Measurements from ENCODE around the gene TMEM63B. TPM values are rescaled to one million over a fixed set of nuclear protein-coding genes. Genes with fewer than 3 reads are reported as not detected.

Gene TMEM63B
- polyA plus RNA-seq, 3 donors: 1.3 to 25.7 (median 1.9) TPM

DNA sequence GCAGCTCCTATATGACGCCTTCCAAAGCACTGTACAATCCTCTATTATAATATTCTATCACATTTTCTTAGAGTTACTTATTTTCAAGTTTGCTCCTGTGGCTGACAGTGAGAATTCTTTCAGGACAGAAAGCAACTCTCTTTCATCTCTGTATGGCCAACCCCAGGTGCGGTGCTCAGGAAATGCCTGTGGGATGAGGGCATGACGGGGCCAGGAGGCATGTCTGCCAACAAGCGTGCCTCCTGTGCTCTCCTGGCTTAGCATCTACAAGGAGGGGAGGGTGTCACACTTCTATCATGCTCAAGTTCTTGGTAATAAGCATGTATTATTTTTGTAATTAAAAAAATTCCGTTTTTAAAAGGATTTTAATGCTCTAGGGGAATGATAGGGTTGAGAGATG is 11.5 kb upstream of the TMEM63B start:
- Histone ChIP-seq H3K27me3 (ENCODE audit: control insufficient read depth in 2 of 2, insufficient read depth in 2 of 2, low read length in 2 of 2) (no peaks in the 10 kb centered on the region), H3K27ac (ENCODE audit: low read depth in 1 of 2, low read length in 2 of 2) (no peak overlapping the region), H3K9me3 (replicated peaks in 1 of 2; ENCODE audit: control insufficient read depth in 1 of 2, insufficient read depth in 1 of 2, low read length in 2 of 2) (no peaks in the 10 kb centered on the region), H3K79me2 (ENCODE audit: insufficient read depth, low read length) (peaks cover 58% of the 10 kb centered on the region), H3K4me2 (replicated peaks; ENCODE audit: extremely low read depth, low read length, poor library complexity, severe bottlenecking) (no peak overlapping the region), H3K4me3 (replicated peaks in 1 of 3; ENCODE audit: low read depth in 2 of 3, low read length in 3 of 3) (no peak overlapping the region), H2AFZ (ENCODE audit: insufficient read depth, low read depth, low read length, poor library complexity, severe bottlenecking) (no peak overlapping the region), H3K4me1 (ENCODE audit: control insufficient read depth in 1 of 2, insufficient read depth in 2 of 2, low read length in 2 of 2) (peaks cover 12 to 15% of the 10 kb centered on the region in 2 donors), H3K36me3 (replicated peaks in 1 of 2; ENCODE audit: control insufficient read depth in 1 of 2, insufficient read depth in 2 of 2, low read length in 2 of 2) (peaks cover 49 to 64% of the 10 kb centered on the region in 2 donors), H3K9ac (ENCODE audit: insufficient read depth, low read length, poor library complexity, severe bottlenecking) (no peak overlapping the region), H4K20me1 (ENCODE audit: insufficient read depth, low read length) (peaks cover 58% of the 10 kb centered on the region)
- Mint-ChIP-seq H3K4me3 (no peak overlapping the region), H3K27ac (no peak overlapping the region), H3K27me3 (ENCODE audit: low read depth in 3 of 3) (no peaks in the 10 kb centered on the region), H3K9me3 (no peaks in the 10 kb centered on the region), H3K36me3 (peaks cover 55 to 73% of the 10 kb centered on the region in 2 donors), H3K4me1 (peaks cover 21% of the 10 kb centered on the region)
- intact Hi-C loops (cut with micrococcal nuclease): no loop called here
- no peak for DNase-seq
- WGBS (ENCODE audit: insufficient coverage): 69% methylated on average over 2 of the region's 5 CpGs
- TF ChIP-seq, protein P1, sequence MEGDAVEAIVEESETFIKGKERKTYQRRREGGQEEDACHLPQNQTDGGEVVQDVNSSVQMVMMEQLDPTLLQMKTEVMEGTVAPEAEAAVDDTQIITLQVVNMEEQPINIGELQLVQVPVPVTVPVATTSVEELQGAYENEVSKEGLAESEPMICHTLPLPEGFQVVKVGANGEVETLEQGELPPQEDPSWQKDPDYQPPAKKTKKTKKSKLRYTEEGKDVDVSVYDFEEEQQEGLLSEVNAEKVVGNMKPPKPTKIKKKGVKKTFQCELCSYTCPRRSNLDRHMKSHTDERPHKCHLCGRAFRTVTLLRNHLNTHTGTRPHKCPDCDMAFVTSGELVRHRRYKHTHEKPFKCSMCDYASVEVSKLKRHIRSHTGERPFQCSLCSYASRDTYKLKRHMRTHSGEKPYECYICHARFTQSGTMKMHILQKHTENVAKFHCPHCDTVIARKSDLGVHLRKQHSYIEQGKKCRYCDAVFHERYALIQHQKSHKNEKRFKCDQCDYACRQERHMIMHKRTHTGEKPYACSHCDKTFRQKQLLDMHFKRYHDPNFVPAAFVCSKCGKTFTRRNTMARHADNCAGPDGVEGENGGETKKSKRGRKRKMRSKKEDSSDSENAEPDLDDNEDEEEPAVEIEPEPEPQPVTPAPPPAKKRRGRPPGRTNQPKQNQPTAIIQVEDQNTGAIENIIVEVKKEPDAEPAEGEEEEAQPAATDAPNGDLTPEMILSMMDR (IDR thresholded peaks at IDR 0.05): no peak

DNA sequence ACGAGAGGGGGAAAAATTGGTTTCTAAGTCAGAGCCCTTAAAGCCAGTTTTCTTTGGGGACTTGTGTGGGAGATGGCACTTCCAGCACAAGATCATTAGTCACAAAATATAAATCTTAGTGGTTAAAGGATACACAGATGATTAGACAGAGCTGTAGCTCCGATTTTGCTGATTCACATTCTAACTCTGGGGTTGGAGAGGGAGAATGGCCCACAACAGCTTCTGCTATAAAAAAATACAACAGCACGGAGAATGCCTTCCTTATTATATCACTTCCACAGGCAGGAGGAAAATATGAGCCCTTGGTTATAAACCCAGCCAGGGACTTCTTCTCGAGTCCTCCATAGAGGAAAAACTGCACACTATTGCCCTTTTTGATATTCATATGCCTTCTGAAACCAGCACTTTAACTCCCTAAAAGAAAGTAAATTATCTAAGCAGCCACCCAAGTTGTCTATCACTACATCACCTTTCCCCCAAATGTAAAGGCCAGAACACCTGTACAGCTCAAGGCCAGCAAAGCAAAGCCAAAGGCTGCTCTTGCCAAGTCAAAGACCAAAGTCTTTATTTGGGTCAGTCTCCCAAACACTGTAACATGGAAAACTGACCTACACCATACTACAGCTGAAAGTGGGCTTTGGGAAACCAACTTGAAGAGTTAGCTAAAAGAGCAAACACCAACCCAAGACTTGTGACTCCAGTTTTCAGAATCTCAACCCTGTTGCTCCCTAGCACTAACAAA is 10.5 kb upstream of the TMEM63B start:
- Histone ChIP-seq H3K4me2 (replicated peaks; ENCODE audit: extremely low read depth, low read length, poor library complexity, severe bottlenecking) (no peak overlapping the region), H3K4me3 (replicated peaks in 1 of 3; ENCODE audit: low read depth in 2 of 3, low read length in 3 of 3) (no peak overlapping the region), H3K36me3 (replicated peaks in 1 of 2; ENCODE audit: control insufficient read depth in 1 of 2, insufficient read depth in 2 of 2, low read length in 2 of 2) (peaks cover 39 to 55% of the 10 kb centered on the region in 2 donors), H3K4me1 (ENCODE audit: control insufficient read depth in 1 of 2, insufficient read depth in 2 of 2, low read length in 2 of 2) (peaks cover 19 to 21% of the 10 kb centered on the region in 2 donors), H3K9me3 (replicated peaks in 1 of 2; ENCODE audit: control insufficient read depth in 1 of 2, insufficient read depth in 1 of 2, low read length in 2 of 2) (no peaks in the 10 kb centered on the region), H4K20me1 (ENCODE audit: insufficient read depth, low read length) (peaks cover 68% of the 10 kb centered on the region), H3K79me2 (ENCODE audit: insufficient read depth, low read length) (peaks cover 67% of the 10 kb centered on the region), H2AFZ (ENCODE audit: insufficient read depth, low read depth, low read length, poor library complexity, severe bottlenecking) (no peak overlapping the region), H3K9ac (ENCODE audit: insufficient read depth, low read length, poor library complexity, severe bottlenecking) (no peak overlapping the region), H3K27me3 (ENCODE audit: control insufficient read depth in 2 of 2, insufficient read depth in 2 of 2, low read length in 2 of 2) (no peaks in the 10 kb centered on the region), H3K27ac (ENCODE audit: low read depth in 1 of 2, low read length in 2 of 2) (peak overlapping the region in 1 of 2 donors; percentile 31)
- DNase-seq: no peak
- intact Hi-C loops (cut with micrococcal nuclease): no loop called here
- TF ChIP-seq, protein P1 (IDR thresholded peaks at IDR 0.05): no peak
- Mint-ChIP-seq H3K4me3 (no peak overlapping the region), H3K27me3 (ENCODE audit: low read depth in 3 of 3) (no peaks in the 10 kb centered on the region), H3K36me3 (peaks cover 45 to 63% of the 10 kb centered on the region in 2 donors), H3K4me1 (peaks cover 29% of the 10 kb centered on the region), H3K9me3 (no peaks in the 10 kb centered on the region), H3K27ac (peak overlapping the region in 1 of 7 donors; percentile 77)
- WGBS (ENCODE audit: insufficient coverage): 100% methylated on average over 1 of the region's 4 CpGs
